Thymus (tissue), 11 donors: ENCODE results near the gene USP34. TPM values are rescaled to one million over a fixed set of nuclear protein-coding genes. Genes with fewer than 3 reads are reported as not detected.
"Not testable (repeated sequence)": the region's sequence is repeated elsewhere in the genome, so short reads cannot be mapped to it uniquely, and the experiment has no call there.

Source experiments
- DNase-seq, 9 donors: peaks; one replicate each; pipeline ENCODE4 v3.0.0-alpha.2; 2013; ENCODE audit warnings: low spot score in 9 of 9, low read depth in 6 of 9, missing footprints in 1 of 9
- H3K27ac ChIP-seq, 2 donors: one replicate each; pipeline ENCODE4 v1.5.1; 2013; ENCODE audit warnings: control low read depth in 1 of 2, low read depth in 1 of 2, low read length in 1 of 2, mild to moderate bottlenecking in 1 of 2, moderate library complexity in 1 of 2
- H3K27me3 ChIP-seq, 2 donors: one replicate each; pipeline ENCODE4 v1.5.1; 2013; ENCODE audit warnings: low read length in 1 of 2; ENCODE audit not compliant: control insufficient read depth in 2 of 2, insufficient read depth in 1 of 2
- H3K36me3 ChIP-seq, 2 donors: one replicate each; pipeline ENCODE4 v1.5.1; 2013; ENCODE audit warnings: low read length in 1 of 2, mild to moderate bottlenecking in 1 of 2, moderate library complexity in 1 of 2; ENCODE audit not compliant: control insufficient read depth in 2 of 2, insufficient read depth in 2 of 2
- H3K4me1 ChIP-seq, 2 donors: one replicate each; pipeline ENCODE4 v1.5.1; 2013; ENCODE audit warnings: low read length in 2 of 2; ENCODE audit not compliant: control insufficient read depth in 2 of 2, insufficient read depth in 2 of 2
- H3K4me3 ChIP-seq, 2 donors: one replicate each; pipeline ENCODE4 v1.5.1; 2013; ENCODE audit warnings: low read length in 2 of 2, control low read depth in 1 of 2, mild to moderate bottlenecking in 1 of 2
- H3K9me3 ChIP-seq, 2 donors: one replicate each; pipeline ENCODE4 v1.5.1; 2013; ENCODE audit warnings: low read length in 1 of 2, mild to moderate bottlenecking in 1 of 2; ENCODE audit not compliant: control insufficient read depth in 2 of 2, insufficient read depth in 1 of 2
- WGBS: extraction: QIAGEN DNeasy Blood & Tissue Kit; methylation state at CpG from one replicate; pipeline ENCODE4 v1.1.7; 2013; 5-methylcytosine and 5-hydroxymethylcytosine counted together
- polyA plus RNA-seq: library from polyadenylated mRNA; stranded (reverse); fragments of 200-250 nt; gene quantifications from one replicate; pipeline ENCODE4 v1.2.3, GENCODE V29; 2013
- total RNA-seq: library from RNA; stranded (reverse); fragments of 120-200 nt; gene quantifications from one replicate; pipeline ENCODE4 v1.2.4, GENCODE V29; 2013
- donor health status: healthy.

Gene USP34
- total and polyA plus RNA-seq, 2 donors: 54.5 to 102 TPM

- H3K27ac ChIP-seq: not testable (repeated sequence)
Observed at GRCh38 chr2:61468231-61468630, 2.7 kb downstream of the USP34 start.

GRCh38 chr2:61465045-61465444, 5.8 kb downstream of the USP34 start:
- Histone ChIP-seq H3K36me3 (peaks cover 0 to 7% of the 10 kb centered on the region in 2 donors), H3K27ac (no peak overlapping the region)
- 95% methylated on average over 3 of the region's 3 CpGs for WGBS

More at GRCh38 chr2:61468231-61468630, 2.7 kb downstream of the USP34 start:
- not testable (repeated sequence) for H3K4me3 ChIP-seq, H3K9me3 ChIP-seq, H3K36me3 ChIP-seq, H3K4me1 ChIP-seq, DNase-seq, H3K27me3 ChIP-seq
- WGBS: 98% methylated on average over 10 of the region's 10 CpGs

GRCh38 chr2:61463769-61464475, 7.0 kb downstream of the USP34 start:
- no peak for DNase-seq
- H3K4me1 ChIP-seq: peaks cover 0 to 3% of the 10 kb centered on the region in 2 donors
- no peaks in the 10 kb centered on the region for H3K9me3 ChIP-seq
- no peak overlapping the region for H3K4me3 ChIP-seq
- H3K27ac ChIP-seq: no peak overlapping the region
- peaks cover 0 to 7% of the 10 kb centered on the region in 2 donors for H3K36me3 ChIP-seq
- no peaks in the 10 kb centered on the region for H3K27me3 ChIP-seq
- 94% methylated on average over 7 of the region's 7 CpGs for WGBS

More at GRCh38 chr2:61465045-61465444, 5.8 kb downstream of the USP34 start:
- no peak for DNase-seq
- Histone ChIP-seq H3K27me3 (no peaks in the 10 kb centered on the region), H3K9me3 (no peaks in the 10 kb centered on the region), H3K4me3 (no peak overlapping the region), H3K4me1 (peaks cover 0 to 4% of the 10 kb centered on the region in 2 donors)

GRCh38 chr2:61461404-61461803, 9.5 kb downstream of the USP34 start:
- 97% methylated on average over 2 of the region's 2 CpGs for WGBS
- H3K9me3 ChIP-seq: no peaks in the 10 kb centered on the region
- no peaks in the 10 kb centered on the region for H3K4me1 ChIP-seq

GRCh38 chr2:61460163-61460562, 10.7 kb downstream of the USP34 start:
- no peaks in the 10 kb centered on the region for H3K4me1 ChIP-seq
- no peak overlapping the region for H3K27ac ChIP-seq
- WGBS: 94% methylated on average over 4 of the region's 4 CpGs
- peaks cover 2 to 5% of the 10 kb centered on the region in 2 donors for H3K36me3 ChIP-seq
- no peaks in the 10 kb centered on the region for H3K27me3 ChIP-seq
- no peaks in the 10 kb centered on the region for H3K9me3 ChIP-seq
- DNase-seq: no peak
- no peak overlapping the region for H3K4me3 ChIP-seq

More at GRCh38 chr2:61461404-61461803, 9.5 kb downstream of the USP34 start:
- no peak for DNase-seq
- Histone ChIP-seq H3K27me3 (no peaks in the 10 kb centered on the region), H3K27ac (no peak overlapping the region), H3K36me3 (peaks cover 2 to 5% of the 10 kb centered on the region in 2 donors), H3K4me3 (no peak overlapping the region)

- H3K4me3 ChIP-seq: no peak overlapping the region
- DNase-seq: no peak
- H3K27ac ChIP-seq: no peak overlapping the region
- peaks cover 2 to 8% of the 10 kb centered on the region in 2 donors for H3K36me3 ChIP-seq
- H3K27me3 ChIP-seq: no peaks in the 10 kb centered on the region
- 98% methylated on average over 6 of the region's 6 CpGs for WGBS
- no peaks in the 10 kb centered on the region for H3K4me1 ChIP-seq
- H3K9me3 ChIP-seq: peaks cover 0 to 3% of the 10 kb centered on the region in 2 donors
Observed at GRCh38 chr2:61456746-61457420, 14.0 kb downstream of the USP34 start.

GRCh38 chr2:61456070-61456745, 14.7 kb downstream of the USP34 start:
- WGBS: 96% methylated on average over 5 of the region's 5 CpGs
- peaks cover 2 to 8% of the 10 kb centered on the region in 2 donors for H3K36me3 ChIP-seq
- no peaks in the 10 kb centered on the region for H3K4me1 ChIP-seq
- H3K9me3 ChIP-seq: peaks cover 0 to 5% of the 10 kb centered on the region in 2 donors
- DNase-seq: no peak
- no peaks in the 10 kb centered on the region for H3K27me3 ChIP-seq
- no peak overlapping the region for H3K4me3 ChIP-seq
- no peak overlapping the region for H3K27ac ChIP-seq

- H3K27ac ChIP-seq, H3K27me3 ChIP-seq, H3K4me3 ChIP-seq, DNase-seq, H3K36me3 ChIP-seq, H3K9me3 ChIP-seq, H3K4me1 ChIP-seq: not testable (repeated sequence)
- 98% methylated on average over 8 of the region's 8 CpGs for WGBS
Observed at GRCh38 chr2:61454972-61455371, 15.9 kb downstream of the USP34 start.

- Histone ChIP-seq H3K4me1 (no peaks in the 10 kb centered on the region), H3K27me3 (no peaks in the 10 kb centered on the region), H3K36me3 (peaks cover 0 to 8% of the 10 kb centered on the region in 2 donors), H3K4me3 (no peak overlapping the region), H3K27ac (no peak overlapping the region), H3K9me3 (peaks cover 0 to 8% of the 10 kb centered on the region in 2 donors)
- WGBS: 98% methylated on average over 5 of the region's 5 CpGs
- DNase-seq: no peak
Observed at GRCh38 chr2:61454383-61454782, 16.5 kb downstream of the USP34 start.
